ENCODE results near the gene NCAM1. TPM values are rescaled to one million over a fixed set of nuclear protein-coding genes. Genes with fewer than 3 reads are reported as not detected.

NCAM1 gene
- total and polyA plus RNA-seq, 2 of the 13 experiments (the other 11 are each of a cell fraction or from before 2014, with no cell fraction given): 0.05 TPM; not detected in 1

GRCh38 chr11:112996994-112997393 lies 35.8 kb downstream of the NCAM1 start:
- H3K27ac ChIP-seq (ENCODE audit: extremely low read length, insufficient read depth, low read length): no peak overlapping the region
- H4K20me1 ChIP-seq (ENCODE audit: insufficient read depth, low read length): no peaks in the 10 kb centered on the region
- DNase-seq (ENCODE audit: low spot score) (no peak), ATAC-seq (no peak), FAIRE-seq (no peak)
- no peaks in the 10 kb centered on the region for H3K9me3 ChIP-seq (ENCODE audit: low read length)
- H3K27me3 ChIP-seq (ENCODE audit: control insufficient read depth in 1 of 2, insufficient read depth in 2 of 2, low read length in 2 of 2): no peaks in the 10 kb centered on the region; a peak in 1 of 5 replicates
- in situ Hi-C loops (cut with HindIII; ENCODE audit: extremely low pct_ligation_motif_present, low pct_unique_long_range_greater_than_20kb): no loop called here
- intact Hi-C loops (cut with micrococcal nuclease; ENCODE audit: unreplicated experiment): no loop called here
- H3K36me3 ChIP-seq (replicated peaks in 1 of 2; ENCODE audit: control insufficient read depth in 1 of 2, insufficient read depth in 2 of 2, low read length in 2 of 2): no peaks in the 10 kb centered on the region
- ChIA-PET CTCF (ENCODE audit: low intra/inter-chr PET ratio, low total read pairs) (no interaction called here), POLR2A (no interaction called here)
- H3K4me3 ChIP-seq (replicated peaks in 1 of 3; ENCODE audit: insufficient read depth in 1 of 3, low read depth in 2 of 3, low read length in 3 of 3): no peak overlapping the region
- no peak overlapping the region for H3K4me2 ChIP-seq (ENCODE audit: low read depth, low read length)
- 0% methylated on average over 2 of the region's 2 CpGs for WGBS (ENCODE audit: low lambda C conversion rate)
- BruUV-seq (replicated peaks): no TSS peak
- H2AFZ ChIP-seq (ENCODE audit: low read length): no peak overlapping the region
- no peaks in the 10 kb centered on the region for H3K79me2 ChIP-seq (ENCODE audit: insufficient read depth, low read length)
- H3K4me1 ChIP-seq (ENCODE audit: insufficient read depth, low read length): no peaks in the 10 kb centered on the region
- no peak overlapping the region for H3K9ac ChIP-seq (ENCODE audit: insufficient read depth, low read depth, low read length)
- TF ChIP-seq ATF7-NPFF (CRISPR knock-in tag; IDR thresholded peaks at IDR 0.05; ENCODE audit: low read depth) (no peak), UBTF (CRISPR knock-in tag; IDR thresholded peaks at IDR 0.05) (no peak), FOXP4 (CRISPR knock-in tag; IDR thresholded peaks at IDR 0.05) (no peak)
